Tibial nerve (tissue), 4 donors: ENCODE data around the gene CLDN9. TPM values are rescaled to one million over a fixed set of nuclear protein-coding genes. Genes with fewer than 3 reads are reported as not detected.

ENCODE experiments used
- DNase-seq, 2 donors: peaks; one replicate each; pipeline ENCODE4 v3.0.0-alpha.2; 2019; ENCODE audit warnings: low spot score in 2 of 2
- H3K27ac ChIP-seq, 4 donors: fragments of 200-600 bp; sonication (generic) in 3 of 4; one replicate each; pipeline ENCODE4 v1.5.1; 2017 to 2019; ENCODE audit warnings: mild to moderate bottlenecking in 1 of 4
- H3K27me3 ChIP-seq, 2 donors: fragments of 200-600 bp; sonication (generic) in 1 of 2; one replicate each; pipeline versions ENCODE4 v1.5.1 to v1.6.0; 2017 to 2019
- H3K36me3 ChIP-seq, 3 donors: fragments of 200-600 bp; sonication (generic); one replicate each; pipeline ENCODE4 v1.5.1; 2018 to 2019
- H3K4me1 ChIP-seq, 4 donors: fragments of 200-600 bp; sonication (generic) in 3 of 4; one replicate each; pipeline ENCODE4 v1.5.1; 2017 to 2019
- H3K4me3 ChIP-seq, 4 donors: fragments of 200-600 bp; sonication (generic) in 3 of 4; one replicate each; pipeline ENCODE4 v1.5.1; 2017 to 2019; ENCODE audit warnings: mild to moderate bottlenecking in 1 of 4, moderate library complexity in 1 of 4
- H3K9me3 ChIP-seq, 4 donors: fragments of 200-600 bp; sonication (generic) in 3 of 4; one replicate each; pipeline ENCODE4 v1.5.1; 2017 to 2019
- CTCF ChIP-seq, 5 experiments: fragments of 200-600 bp in 3 of 5; fragments of 450-650 bp in 2 of 5; sonication (generic) in 3 of 5; IDR thresholded peaks; one replicate each; pipeline ENCODE4 v1.5.1; 2016 to 2019; ENCODE audit warnings: antibody characterized with exemption in 5 of 5, mild to moderate bottlenecking in 3 of 5, moderate library complexity in 2 of 5
- EP300 ChIP-seq, 2 donors: sonication (generic); formaldehyde crosslinking; IDR thresholded peaks; one replicate each; pipeline ENCODE4 v1.6.1; 2017; ENCODE audit warnings: antibody characterized with exemption in 2 of 2, mild to moderate bottlenecking in 1 of 2
- POLR2A ChIP-seq, 2 donors: fragments of 450-650 bp; IDR thresholded peaks; one replicate each; pipeline ENCODE4 v1.6.1; 2017; ENCODE audit warnings: antibody characterized with exemption in 2 of 2, mild to moderate bottlenecking in 2 of 2, moderate library complexity in 2 of 2
- WGBS, 2 donors: methylation state at CpG; one replicate each; pipeline ENCODE4 v1.1.5; 2018; 5-methylcytosine and 5-hydroxymethylcytosine counted together
- total RNA-seq, 4 donors: library from RNA; depleted of rRNA; stranded (reverse); fragments of >200 nt; gene quantifications; one replicate each; pipeline ENCODE4 v1.1.0, GENCODE V29; 2016

Gene CLDN9
- total RNA-seq, 4 donors from 2014 or later = 0.30 TPM; not detected in 3

- no peak for DNase-seq
- TF ChIP-seq POLR2A (IDR thresholded peaks at IDR 0.05) = no peak
- no peak for TF ChIP-seq CTCF (IDR thresholded peaks at IDR 0.05)
- no peak for TF ChIP-seq EP300 (IDR thresholded peaks at IDR 0.05)
Observed at GRCh38 chr16:3057181-3058138, 44.7 kb downstream of the CLDN9 start.

GRCh38 chr16:3058139-3059030 lies 45.7 kb downstream of the CLDN9 start:
- TF ChIP-seq EP300 (IDR thresholded peaks at IDR 0.05) (no peak), POLR2A (IDR thresholded peaks at IDR 0.05) (no peak), CTCF (IDR thresholded peaks at IDR 0.05) (no peak)
- H3K4me3 ChIP-seq = peak overlapping the region; percentile 69 to 93 (median 74)
- H3K27me3 ChIP-seq = no peaks in the 10 kb centered on the region
- peaks cover 0 to 19% (median 14%) of the 10 kb centered on the region in 4 donors for H3K4me1 ChIP-seq
- no peaks in the 10 kb centered on the region for H3K9me3 ChIP-seq
- 9 to 29% methylated on average over 27 to 61 of the region's 77 CpGs for WGBS, 2 donors
- peak overlapping the region; percentile 35 to 88 (median 58) for H3K27ac ChIP-seq
- peaks cover 0 to 13% (median 0%) of the 10 kb centered on the region in 3 donors for H3K36me3 ChIP-seq
- peak in 1 of 2 donors; percentile 20 for DNase-seq

More at GRCh38 chr16:3057181-3058138, 44.7 kb downstream of the CLDN9 start:
- Histone ChIP-seq H3K4me1 (peaks cover 0 to 19% (median 14%) of the 10 kb centered on the region in 4 donors), H3K27me3 (no peaks in the 10 kb centered on the region), H3K9me3 (no peaks in the 10 kb centered on the region), H3K27ac (peak overlapping the region in 1 of 4 donors; percentile 88), H3K36me3 (peaks cover 0 to 13% (median 0%) of the 10 kb centered on the region in 3 donors), H3K4me3 (no peak overlapping the region)
- WGBS, 2 donors = 92 to 93% methylated on average over 21 of the region's 22 CpGs

- no peaks in the 10 kb centered on the region for H3K27me3 ChIP-seq
- peaks cover 0 to 19% (median 14%) of the 10 kb centered on the region in 4 donors for H3K4me1 ChIP-seq
- TF ChIP-seq EP300 (IDR thresholded peaks at IDR 0.05) (peak in 1 of 2 donors; percentile 45), CTCF (IDR thresholded peaks at IDR 0.05) (peak; percentile 96 to 99 (median 99)), POLR2A (IDR thresholded peaks at IDR 0.05) (peak in 1 of 2 donors; percentile 28)
- H3K9me3 ChIP-seq = no peaks in the 10 kb centered on the region
- 1 to 2% methylated on average over 41 to 65 of the region's 67 CpGs for WGBS, 2 donors
- DNase-seq = peak; percentile 42 to 58
- peak overlapping the region; percentile 69 to 93 (median 74) for H3K4me3 ChIP-seq
- H3K36me3 ChIP-seq = peaks cover 0 to 8% (median 0%) of the 10 kb centered on the region in 3 donors
- H3K27ac ChIP-seq = peak overlapping the region; percentile 37 to 88 (median 59)
Observed at GRCh38 chr16:3059041-3059722, 46.5 kb downstream of the CLDN9 start.

GRCh38 chr16:3059723-3060242 lies 47.1 kb downstream of the CLDN9 start:
- H3K27me3 ChIP-seq = no peaks in the 10 kb centered on the region
- TF ChIP-seq CTCF (IDR thresholded peaks at IDR 0.05) (no peak), POLR2A (IDR thresholded peaks at IDR 0.05) (no peak), EP300 (IDR thresholded peaks at IDR 0.05) (no peak)
- H3K4me1 ChIP-seq = peaks cover 0 to 22% (median 15%) of the 10 kb centered on the region in 4 donors
- no peaks in the 10 kb centered on the region for H3K9me3 ChIP-seq
- no peak for DNase-seq
- WGBS, 2 donors = 26 to 42% methylated on average over 7 to 9 of the region's 9 CpGs
- peaks cover 0 to 7% (median 0%) of the 10 kb centered on the region in 3 donors for H3K36me3 ChIP-seq
- H3K4me3 ChIP-seq = peak overlapping the region; percentile 69 to 93 (median 74)
- H3K27ac ChIP-seq = peak overlapping the region in 3 of 4 donors; percentile 38 to 88 (median 80)
